Measurements from ENCODE around the gene STX1B.
"Not testable (repeated sequence)": the region's sequence is repeated elsewhere in the genome, so short reads cannot be mapped to it uniquely, and the experiment has no call there.

STX1B gene

GRCh38 chr16:31016018-31016417 lies 5.6 kb upstream of the STX1B start:
- TF ChIP-seq, protein P1, sequence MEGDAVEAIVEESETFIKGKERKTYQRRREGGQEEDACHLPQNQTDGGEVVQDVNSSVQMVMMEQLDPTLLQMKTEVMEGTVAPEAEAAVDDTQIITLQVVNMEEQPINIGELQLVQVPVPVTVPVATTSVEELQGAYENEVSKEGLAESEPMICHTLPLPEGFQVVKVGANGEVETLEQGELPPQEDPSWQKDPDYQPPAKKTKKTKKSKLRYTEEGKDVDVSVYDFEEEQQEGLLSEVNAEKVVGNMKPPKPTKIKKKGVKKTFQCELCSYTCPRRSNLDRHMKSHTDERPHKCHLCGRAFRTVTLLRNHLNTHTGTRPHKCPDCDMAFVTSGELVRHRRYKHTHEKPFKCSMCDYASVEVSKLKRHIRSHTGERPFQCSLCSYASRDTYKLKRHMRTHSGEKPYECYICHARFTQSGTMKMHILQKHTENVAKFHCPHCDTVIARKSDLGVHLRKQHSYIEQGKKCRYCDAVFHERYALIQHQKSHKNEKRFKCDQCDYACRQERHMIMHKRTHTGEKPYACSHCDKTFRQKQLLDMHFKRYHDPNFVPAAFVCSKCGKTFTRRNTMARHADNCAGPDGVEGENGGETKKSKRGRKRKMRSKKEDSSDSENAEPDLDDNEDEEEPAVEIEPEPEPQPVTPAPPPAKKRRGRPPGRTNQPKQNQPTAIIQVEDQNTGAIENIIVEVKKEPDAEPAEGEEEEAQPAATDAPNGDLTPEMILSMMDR (conservative IDR thresholded peaks at IDR 0.05; ENCODE audit: low read depth, low read length), result peak; percentile 17
- H3K4me3 ChIP-seq (ENCODE audit: low read depth, low read length), result no peak overlapping the region
- no peak for DNase-seq (ENCODE audit: low read depth)

DNA sequence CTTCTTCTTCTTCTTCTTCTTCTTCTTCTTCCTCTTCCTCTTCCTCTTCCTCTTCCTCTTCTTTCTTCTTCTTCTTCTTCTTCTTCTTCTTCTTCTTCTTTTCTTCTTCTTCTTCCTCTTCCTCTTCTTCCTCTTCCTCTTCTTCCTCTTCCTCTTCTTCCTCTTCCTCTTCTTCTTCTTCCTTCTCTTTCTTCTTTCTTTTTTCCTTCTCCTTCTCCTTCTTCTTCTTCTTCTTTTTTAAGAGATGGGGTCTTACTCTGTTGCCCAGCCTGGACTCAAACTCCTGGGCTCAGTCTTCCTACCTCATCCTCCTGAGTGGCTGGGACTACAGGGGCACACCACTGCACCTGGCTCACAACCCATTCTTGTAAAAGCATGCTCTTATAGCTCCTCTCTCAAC lies 2.9 kb upstream of the STX1B start:
- DNase-seq (ENCODE audit: low read depth); H3K4me3 ChIP-seq (ENCODE audit: low read depth, low read length): not testable (repeated sequence)

DNA sequence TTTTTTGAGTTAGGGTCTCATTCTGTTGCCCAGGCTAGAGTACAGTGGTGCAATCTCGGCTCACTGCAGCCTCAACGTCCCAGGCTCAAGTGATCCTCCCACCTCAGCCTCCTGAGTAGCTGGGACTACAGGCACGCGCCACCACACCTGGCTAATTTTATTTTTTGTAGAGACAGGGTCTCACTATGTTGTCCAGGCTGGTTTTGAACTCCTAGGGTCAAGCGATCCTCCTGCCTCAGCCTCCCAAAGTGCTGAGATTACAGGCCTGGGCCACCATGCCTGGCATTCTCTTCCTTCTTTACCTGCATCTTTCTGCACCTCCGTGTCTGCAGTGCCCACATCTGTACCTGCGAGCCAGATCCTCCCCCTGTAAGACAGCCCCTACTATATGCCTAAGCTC lies 1.4 kb upstream of the STX1B start:
- DNase-seq (ENCODE audit: low read depth); H3K4me3 ChIP-seq (ENCODE audit: low read depth, low read length): not testable (repeated sequence)

DNA sequence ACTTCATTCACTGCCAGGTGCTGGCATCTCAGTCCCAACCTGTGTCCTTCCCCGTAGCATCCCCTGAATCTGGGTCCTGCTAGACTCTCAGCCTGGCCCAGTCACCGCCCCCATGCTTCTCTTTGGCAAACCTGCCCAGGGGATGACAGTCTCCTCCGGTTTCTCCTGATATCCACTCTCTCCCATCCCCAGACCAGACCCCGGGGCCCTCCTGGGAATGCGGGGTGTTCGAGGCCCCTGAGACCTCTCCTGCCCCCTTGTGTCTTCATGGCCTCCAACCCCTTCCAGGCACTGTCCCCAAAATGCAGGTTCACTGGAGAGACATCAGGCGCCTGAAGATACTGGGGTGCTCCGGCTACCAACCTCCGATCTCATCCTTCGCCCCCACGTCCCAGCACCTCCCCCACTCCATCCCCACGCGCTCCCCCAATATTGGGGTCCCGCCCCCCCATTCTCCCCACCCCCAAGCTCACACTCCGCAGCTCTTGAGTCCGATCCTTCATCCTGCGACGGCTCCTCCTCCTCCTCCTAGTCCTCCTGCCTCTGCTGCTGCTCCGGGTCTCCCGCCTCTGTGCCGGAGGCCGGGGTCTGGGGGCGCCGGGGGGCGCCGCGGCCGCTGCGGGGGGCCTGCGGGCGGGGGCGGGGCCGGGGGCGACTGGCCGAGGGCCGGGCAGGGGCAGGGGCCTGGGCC lies 399 bp downstream of the STX1B start:
- TF ChIP-seq, protein P1 (conservative IDR thresholded peaks at IDR 0.05; ENCODE audit: low read depth, low read length), result no peak
- DNase-seq (ENCODE audit: low read depth), result no peak
- peak overlapping the region; percentile 51 for H3K4me3 ChIP-seq (ENCODE audit: low read depth, low read length)

DNA sequence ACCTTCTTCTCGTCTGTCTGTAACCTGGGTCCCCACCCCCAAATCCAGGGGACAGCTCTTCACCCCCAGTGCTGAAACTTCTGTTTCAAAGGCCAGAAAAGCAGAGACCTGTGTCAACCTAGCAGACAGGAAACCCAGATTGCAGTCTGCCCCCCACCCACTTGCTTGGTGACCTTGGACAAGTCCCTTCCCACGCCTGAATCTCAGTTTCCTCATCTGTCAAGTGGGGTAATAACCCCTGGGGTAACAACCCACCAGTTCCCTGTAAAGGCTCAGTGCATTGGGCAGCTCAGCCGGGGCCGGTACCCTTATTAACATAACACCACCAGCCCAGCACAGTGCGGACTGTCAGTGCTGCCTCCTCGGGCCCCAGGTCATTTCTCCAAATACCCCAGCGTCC lies 1.3 kb downstream of the STX1B start:
- no peak overlapping the region for H3K4me3 ChIP-seq (ENCODE audit: low read depth, low read length)
- TF ChIP-seq, protein P1 (conservative IDR thresholded peaks at IDR 0.05; ENCODE audit: low read depth, low read length), result no peak
- no peak for DNase-seq (ENCODE audit: low read depth)

GRCh38 chr16:31008551-31008950 lies 1.9 kb downstream of the STX1B start:
- TF ChIP-seq, protein P1 (conservative IDR thresholded peaks at IDR 0.05; ENCODE audit: low read depth, low read length), result no peak
- no peak for DNase-seq (ENCODE audit: low read depth)
- no peak overlapping the region for H3K4me3 ChIP-seq (ENCODE audit: low read depth, low read length)

DNA sequence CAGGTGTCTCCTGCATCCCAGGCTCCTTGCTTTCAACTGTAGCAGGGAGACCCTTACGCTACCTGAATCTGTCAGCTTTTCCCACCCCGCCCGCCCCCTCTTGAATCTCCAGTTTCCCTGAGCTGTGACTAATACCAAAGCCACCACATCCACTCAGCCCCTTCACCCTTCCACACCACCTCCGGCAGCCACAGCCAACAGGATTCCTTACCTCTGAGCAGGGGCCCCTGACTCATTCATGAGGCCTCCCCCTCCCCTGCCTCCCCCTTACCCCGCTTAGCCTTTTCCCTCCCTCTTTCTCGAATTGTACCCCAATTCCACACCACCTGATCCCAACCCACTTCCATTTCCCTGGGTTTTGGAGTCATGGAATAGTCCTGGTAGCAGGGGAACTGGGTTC lies 2.3 kb downstream of the STX1B start:
- DNase-seq (ENCODE audit: low read depth), result peak; percentile 62
- TF ChIP-seq, protein P1 (conservative IDR thresholded peaks at IDR 0.05; ENCODE audit: low read depth, low read length), result no peak
- H3K4me3 ChIP-seq (ENCODE audit: low read depth, low read length), result no peak overlapping the region

- H3K4me3 ChIP-seq (ENCODE audit: low read depth, low read length), result no peak overlapping the region
- DNase-seq (ENCODE audit: low read depth), result no peak
- TF ChIP-seq, protein P1 (conservative IDR thresholded peaks at IDR 0.05; ENCODE audit: low read depth, low read length), result no peak
Measured at GRCh38 chr16:31007684-31008083, 2.8 kb downstream of the STX1B start.

Data from choroid plexus epithelial cell (primary cell).